H1 (cell line): ENCODE results near the gene PACSIN2.

Experiments
- POLR2A ChIP-seq, 2 experiments: IDR thresholded peaks; 1 replicate in 1 of 2; 2 replicates in 1 of 2; pipeline ENCODE4 v1.6.1; 2011; ENCODE audit warnings: low read depth in 2 of 2, low read length in 2 of 2, mild to moderate bottlenecking in 2 of 2; ENCODE audit errors: control extremely low read depth in 1 of 2
- RFX5 ChIP-seq: IDR thresholded peaks from 2 replicates; pipeline ENCODE4 v1.6.1; 2011; ENCODE audit warnings: low read depth, low read length, improper control_type of control experiment, borderline replicate concordance
- TAF1 ChIP-seq: IDR thresholded peaks from 2 replicates; pipeline ENCODE4 v1.6.1; 2011; ENCODE audit warnings: mild to moderate bottlenecking, low read depth, low read length
- TF ChIP-seq, protein P1 (sequence below): fragments of 300-600 bp; sonication (generic); IDR thresholded peaks from 2 replicates; pipeline ENCODE4 v1.7.1; 2012; ENCODE audit warnings: low read length, moderate library complexity, mild to moderate bottlenecking, inconsistent platforms; ENCODE audit not compliant: insufficient replicate concordance

DNA sequence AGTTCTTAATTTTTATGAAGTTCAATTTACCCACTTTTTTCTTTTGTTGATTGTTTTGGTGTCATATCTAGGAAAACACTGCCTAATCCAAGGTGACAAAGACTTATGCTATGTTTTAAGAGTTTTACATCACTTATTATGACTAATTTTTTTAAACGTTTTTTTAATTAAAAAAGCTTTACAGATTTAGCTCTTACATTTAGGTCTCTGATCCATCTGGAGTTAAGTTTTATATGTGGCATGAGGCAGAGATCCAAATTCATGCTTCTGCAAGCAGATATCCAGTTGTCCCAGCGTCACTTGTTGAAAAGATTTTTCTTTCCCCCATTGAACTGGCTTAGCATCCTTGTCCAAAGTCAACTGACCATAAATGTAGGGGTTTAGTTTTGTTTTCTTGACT, 72.6 kb downstream of the PACSIN2 start:
- no peak for TF ChIP-seq RFX5
- no peak for TF ChIP-seq TAF1
- TF ChIP-seq POLR2A (IDR thresholded peaks at IDR 0.05; ENCODE audit: control extremely low read depth in 1 of 2, low read depth in 2 of 2, low read length in 2 of 2): no peak
- TF ChIP-seq, protein P1, sequence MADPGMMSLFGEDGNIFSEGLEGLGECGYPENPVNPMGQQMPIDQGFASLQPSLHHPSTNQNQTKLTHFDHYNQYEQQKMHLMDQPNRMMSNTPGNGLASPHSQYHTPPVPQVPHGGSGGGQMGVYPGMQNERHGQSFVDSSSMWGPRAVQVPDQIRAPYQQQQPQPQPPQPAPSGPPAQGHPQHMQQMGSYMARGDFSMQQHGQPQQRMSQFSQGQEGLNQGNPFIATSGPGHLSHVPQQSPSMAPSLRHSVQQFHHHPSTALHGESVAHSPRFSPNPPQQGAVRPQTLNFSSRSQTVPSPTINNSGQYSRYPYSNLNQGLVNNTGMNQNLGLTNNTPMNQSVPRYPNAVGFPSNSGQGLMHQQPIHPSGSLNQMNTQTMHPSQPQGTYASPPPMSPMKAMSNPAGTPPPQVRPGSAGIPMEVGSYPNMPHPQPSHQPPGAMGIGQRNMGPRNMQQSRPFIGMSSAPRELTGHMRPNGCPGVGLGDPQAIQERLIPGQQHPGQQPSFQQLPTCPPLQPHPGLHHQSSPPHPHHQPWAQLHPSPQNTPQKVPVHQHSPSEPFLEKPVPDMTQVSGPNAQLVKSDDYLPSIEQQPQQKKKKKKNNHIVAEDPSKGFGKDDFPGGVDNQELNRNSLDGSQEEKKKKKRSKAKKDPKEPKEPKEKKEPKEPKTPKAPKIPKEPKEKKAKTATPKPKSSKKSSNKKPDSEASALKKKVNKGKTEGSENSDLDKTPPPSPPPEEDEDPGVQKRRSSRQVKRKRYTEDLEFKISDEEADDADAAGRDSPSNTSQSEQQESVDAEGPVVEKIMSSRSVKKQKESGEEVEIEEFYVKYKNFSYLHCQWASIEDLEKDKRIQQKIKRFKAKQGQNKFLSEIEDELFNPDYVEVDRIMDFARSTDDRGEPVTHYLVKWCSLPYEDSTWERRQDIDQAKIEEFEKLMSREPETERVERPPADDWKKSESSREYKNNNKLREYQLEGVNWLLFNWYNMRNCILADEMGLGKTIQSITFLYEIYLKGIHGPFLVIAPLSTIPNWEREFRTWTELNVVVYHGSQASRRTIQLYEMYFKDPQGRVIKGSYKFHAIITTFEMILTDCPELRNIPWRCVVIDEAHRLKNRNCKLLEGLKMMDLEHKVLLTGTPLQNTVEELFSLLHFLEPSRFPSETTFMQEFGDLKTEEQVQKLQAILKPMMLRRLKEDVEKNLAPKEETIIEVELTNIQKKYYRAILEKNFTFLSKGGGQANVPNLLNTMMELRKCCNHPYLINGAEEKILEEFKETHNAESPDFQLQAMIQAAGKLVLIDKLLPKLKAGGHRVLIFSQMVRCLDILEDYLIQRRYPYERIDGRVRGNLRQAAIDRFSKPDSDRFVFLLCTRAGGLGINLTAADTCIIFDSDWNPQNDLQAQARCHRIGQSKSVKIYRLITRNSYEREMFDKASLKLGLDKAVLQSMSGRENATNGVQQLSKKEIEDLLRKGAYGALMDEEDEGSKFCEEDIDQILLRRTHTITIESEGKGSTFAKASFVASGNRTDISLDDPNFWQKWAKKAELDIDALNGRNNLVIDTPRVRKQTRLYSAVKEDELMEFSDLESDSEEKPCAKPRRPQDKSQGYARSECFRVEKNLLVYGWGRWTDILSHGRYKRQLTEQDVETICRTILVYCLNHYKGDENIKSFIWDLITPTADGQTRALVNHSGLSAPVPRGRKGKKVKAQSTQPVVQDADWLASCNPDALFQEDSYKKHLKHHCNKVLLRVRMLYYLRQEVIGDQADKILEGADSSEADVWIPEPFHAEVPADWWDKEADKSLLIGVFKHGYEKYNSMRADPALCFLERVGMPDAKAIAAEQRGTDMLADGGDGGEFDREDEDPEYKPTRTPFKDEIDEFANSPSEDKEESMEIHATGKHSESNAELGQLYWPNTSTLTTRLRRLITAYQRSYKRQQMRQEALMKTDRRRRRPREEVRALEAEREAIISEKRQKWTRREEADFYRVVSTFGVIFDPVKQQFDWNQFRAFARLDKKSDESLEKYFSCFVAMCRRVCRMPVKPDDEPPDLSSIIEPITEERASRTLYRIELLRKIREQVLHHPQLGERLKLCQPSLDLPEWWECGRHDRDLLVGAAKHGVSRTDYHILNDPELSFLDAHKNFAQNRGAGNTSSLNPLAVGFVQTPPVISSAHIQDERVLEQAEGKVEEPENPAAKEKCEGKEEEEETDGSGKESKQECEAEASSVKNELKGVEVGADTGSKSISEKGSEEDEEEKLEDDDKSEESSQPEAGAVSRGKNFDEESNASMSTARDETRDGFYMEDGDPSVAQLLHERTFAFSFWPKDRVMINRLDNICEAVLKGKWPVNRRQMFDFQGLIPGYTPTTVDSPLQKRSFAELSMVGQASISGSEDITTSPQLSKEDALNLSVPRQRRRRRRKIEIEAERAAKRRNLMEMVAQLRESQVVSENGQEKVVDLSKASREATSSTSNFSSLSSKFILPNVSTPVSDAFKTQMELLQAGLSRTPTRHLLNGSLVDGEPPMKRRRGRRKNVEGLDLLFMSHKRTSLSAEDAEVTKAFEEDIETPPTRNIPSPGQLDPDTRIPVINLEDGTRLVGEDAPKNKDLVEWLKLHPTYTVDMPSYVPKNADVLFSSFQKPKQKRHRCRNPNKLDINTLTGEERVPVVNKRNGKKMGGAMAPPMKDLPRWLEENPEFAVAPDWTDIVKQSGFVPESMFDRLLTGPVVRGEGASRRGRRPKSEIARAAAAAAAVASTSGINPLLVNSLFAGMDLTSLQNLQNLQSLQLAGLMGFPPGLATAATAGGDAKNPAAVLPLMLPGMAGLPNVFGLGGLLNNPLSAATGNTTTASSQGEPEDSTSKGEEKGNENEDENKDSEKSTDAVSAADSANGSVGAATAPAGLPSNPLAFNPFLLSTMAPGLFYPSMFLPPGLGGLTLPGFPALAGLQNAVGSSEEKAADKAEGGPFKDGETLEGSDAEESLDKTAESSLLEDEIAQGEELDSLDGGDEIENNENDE: no peak
